Natural killer cell (primary cell): ENCODE data around the gene CIAO2B. TPM values are rescaled to one million over a fixed set of nuclear protein-coding genes. Genes with fewer than 3 reads are reported as not detected.
"Not testable (repeated sequence)": the region's sequence is repeated elsewhere in the genome, so short reads cannot be mapped to it uniquely, and the experiment has no call there.

Experiments
- ATAC-seq, 3 donors: fragments of 150-1000 bp in 2 of 3; fragments of 200-7000 bp in 1 of 3; cut with Tn5 transposase; 1 replicate in 1 of 3; 2 replicates in 2 of 3; pipeline ENCODE4 v1.10.0; 2021; ENCODE audit warnings: mild to moderate bottlenecking in 2 of 3, moderate library complexity in 2 of 3
- DNase-seq, 2 donors: peaks; one replicate each; pipeline versions ENCODE4 v3.0.0 to v3.0.0-alpha.2; 2013 to 2021; ENCODE audit warnings: mixed read lengths in 1 of 2
- H3K27ac ChIP-seq: one replicate; pipeline ENCODE4 v1.5.1; 2013; ENCODE audit warnings: mild to moderate bottlenecking, low read length
- H3K27me3 ChIP-seq: one replicate; pipeline ENCODE4 v1.6.1; 2013; ENCODE audit warnings: low read length; ENCODE audit not compliant: control insufficient read depth, insufficient read depth
- H3K36me3 ChIP-seq: one replicate; pipeline ENCODE4 v1.6.1; 2013; ENCODE audit warnings: low read length; ENCODE audit not compliant: control insufficient read depth, insufficient read depth
- H3K4me1 ChIP-seq: one replicate; pipeline ENCODE4 v1.6.1; 2013; ENCODE audit warnings: low read length; ENCODE audit not compliant: control insufficient read depth, insufficient read depth
- H3K4me3 ChIP-seq: one replicate; pipeline ENCODE4 v1.5.1; 2013; ENCODE audit warnings: low read length
- H3K9me3 ChIP-seq: one replicate; pipeline ENCODE4 v1.6.1; 2013; ENCODE audit warnings: low read length; ENCODE audit not compliant: control insufficient read depth, insufficient read depth
- H3K27ac Mint-ChIP-seq, 2 donors: one replicate each; pipeline ENCODE4 v1.8.0; 2022; ENCODE audit warnings: mild to moderate bottlenecking in 2 of 2, mixed read lengths in 2 of 2, moderate library complexity in 1 of 2
- H3K27me3 Mint-ChIP-seq, 2 donors: one replicate each; pipeline ENCODE4 v1.8.0; 2022; ENCODE audit warnings: low read depth in 2 of 2, mixed read lengths in 2 of 2
- H3K36me3 Mint-ChIP-seq: one replicate; pipeline ENCODE4 v1.8.0; 2022; ENCODE audit warnings: mixed read lengths
- H3K4me1 Mint-ChIP-seq, 2 donors: one replicate each; pipeline ENCODE4 v1.8.0; 2022; ENCODE audit warnings: mixed read lengths in 2 of 2
- H3K4me3 Mint-ChIP-seq: one replicate; pipeline ENCODE4 v1.8.0; 2022; ENCODE audit warnings: mild to moderate bottlenecking, moderate library complexity, mixed read lengths
- H3K9me3 Mint-ChIP-seq, 2 donors: one replicate each; pipeline ENCODE4 v1.8.0; 2022; ENCODE audit warnings: mixed read lengths in 2 of 2
- CTCF ChIP-seq: fragments of 200-600 bp; IDR thresholded peaks from one replicate; pipeline ENCODE4 v1.8.0; 2022; ENCODE audit warnings: antibody characterized with exemption
- WGBS: methylation state at CpG from one replicate; pipeline ENCODE4 v1.1.7; 2013; ENCODE audit warnings: missing lambda C conversion rate; ENCODE audit not compliant: insufficient coverage; 5-methylcytosine and 5-hydroxymethylcytosine counted together
- intact Hi-C: fragments of 100-400 bp; cut with micrococcal nuclease; formaldehyde crosslinking; loops from one replicate; pipeline ENCODE4 v1.14.2; 2022
- total RNA-seq, 4 donors: library from RNA; stranded (reverse); fragments of 120-200 nt in 1 of 4; gene quantifications; one replicate each; pipeline versions ENCODE4 v1.2.3 to v1.2.4, GENCODE V29; 2013 to 2022

The CIAO2B gene
- total RNA-seq, 3 donors from 2014 or later (not counting 1 experiment from before 2014, with no cell fraction given), result 57.2 to 62.8 (median 60.0) TPM

DNA sequence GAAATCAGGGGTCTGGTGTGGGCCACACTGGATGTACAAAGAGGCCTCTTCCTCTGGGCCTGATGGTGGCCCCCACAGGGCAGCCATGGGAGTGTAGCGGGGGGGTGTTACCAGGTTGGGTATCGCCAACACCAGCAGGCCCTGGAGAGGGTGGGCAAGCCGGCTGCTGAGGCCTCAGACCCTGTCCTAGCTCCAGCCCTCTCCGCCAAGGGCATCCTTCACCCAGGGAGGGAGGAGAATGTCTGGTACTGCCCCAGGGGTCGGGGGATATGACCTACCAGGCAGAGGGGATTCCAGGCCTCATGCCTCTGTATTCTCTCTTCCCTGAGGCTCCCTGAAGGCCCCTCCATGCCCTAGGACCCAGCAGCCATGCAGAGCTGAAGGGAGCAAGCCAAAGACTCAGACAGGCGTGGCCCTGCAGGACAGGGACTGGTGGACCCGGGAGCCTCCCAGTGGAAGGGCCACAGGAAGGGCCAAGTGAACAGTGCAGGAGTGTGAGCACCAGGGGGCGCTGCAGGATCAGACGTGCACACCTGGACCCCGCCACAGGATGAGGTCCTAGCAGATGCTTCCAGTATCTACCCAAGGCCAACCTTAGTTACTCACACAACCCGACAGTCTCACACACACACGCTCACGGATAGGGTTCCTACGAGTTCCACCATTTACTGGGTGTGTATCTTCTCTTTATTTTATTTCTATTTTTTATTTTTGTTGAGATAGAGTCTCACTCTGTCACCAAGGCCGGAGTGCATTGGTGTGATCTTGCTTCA is 43.3 kb upstream of the CIAO2B start:
- no peak overlapping the region for H3K27ac ChIP-seq
- no peak overlapping the region for H3K27ac Mint-ChIP-seq
- no peaks in the 10 kb centered on the region for H3K27me3 ChIP-seq
- H3K9me3 Mint-ChIP-seq, result no peaks in the 10 kb centered on the region
- peak; percentile 92 for TF ChIP-seq CTCF
- no peaks in the 10 kb centered on the region for H3K4me1 Mint-ChIP-seq
- no peaks in the 10 kb centered on the region for H3K36me3 ChIP-seq
- intact Hi-C loops, result loop anchor here (1.0 to 2.0 kb wide), 3 partner anchors 123 to 208 kb away; no protein-coding TSS in a partner anchor
- no peak overlapping the region for H3K4me3 Mint-ChIP-seq
- H3K4me3 ChIP-seq, result no peak overlapping the region
- ATAC-seq (peak; percentile 93 to 100 (median 99)), DNase-seq (peak; percentile 88 to 93)
- 33% methylated on average over 13 of the region's 15 CpGs for WGBS
- H3K4me1 ChIP-seq, result no peaks in the 10 kb centered on the region
- H3K9me3 ChIP-seq, result no peaks in the 10 kb centered on the region
- H3K27me3 Mint-ChIP-seq, result peaks cover 0 to 4% of the 10 kb centered on the region in 2 donors
- no peaks in the 10 kb centered on the region for H3K36me3 Mint-ChIP-seq

DNA sequence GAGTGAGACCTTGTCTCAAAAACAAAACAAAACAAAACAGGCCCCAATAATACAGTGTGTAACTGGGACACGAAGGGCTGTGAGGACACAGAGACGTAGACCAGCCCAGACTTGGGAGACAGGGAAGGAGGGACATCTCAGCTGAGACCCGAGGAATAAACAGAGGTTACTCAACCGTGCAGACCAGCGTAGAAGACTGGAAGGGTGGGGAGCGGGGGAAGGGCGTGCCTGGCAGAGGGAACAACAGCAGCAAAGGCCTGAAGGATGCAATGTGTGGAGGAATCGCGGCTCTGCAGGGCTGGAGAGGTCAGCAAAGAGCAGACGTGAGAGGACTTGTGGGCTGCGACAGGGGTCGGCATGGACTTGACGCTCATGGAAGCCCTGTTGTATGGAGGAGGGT is 42.5 kb upstream of the CIAO2B start:
- no peak for DNase-seq
- Histone ChIP-seq H3K27ac (no peak overlapping the region), H3K36me3 (no peaks in the 10 kb centered on the region), H3K4me3 (no peak overlapping the region), H3K9me3 (no peaks in the 10 kb centered on the region), H3K27me3 (no peaks in the 10 kb centered on the region), H3K4me1 (no peaks in the 10 kb centered on the region)
- no peaks in the 10 kb centered on the region for H3K4me1 Mint-ChIP-seq
- no peak for ATAC-seq
- no peak overlapping the region for H3K4me3 Mint-ChIP-seq
- WGBS, result 69% methylated on average over 13 of the region's 13 CpGs
- no peak overlapping the region for H3K27ac Mint-ChIP-seq
- H3K36me3 Mint-ChIP-seq, result no peaks in the 10 kb centered on the region
- H3K27me3 Mint-ChIP-seq, result no peaks in the 10 kb centered on the region
- H3K9me3 Mint-ChIP-seq, result no peaks in the 10 kb centered on the region
- intact Hi-C loops, result loop anchor here (1.0 to 2.0 kb wide), 3 partner anchors 124 to 209 kb away; no protein-coding TSS in a partner anchor
- TF ChIP-seq CTCF, result no peak

DNA sequence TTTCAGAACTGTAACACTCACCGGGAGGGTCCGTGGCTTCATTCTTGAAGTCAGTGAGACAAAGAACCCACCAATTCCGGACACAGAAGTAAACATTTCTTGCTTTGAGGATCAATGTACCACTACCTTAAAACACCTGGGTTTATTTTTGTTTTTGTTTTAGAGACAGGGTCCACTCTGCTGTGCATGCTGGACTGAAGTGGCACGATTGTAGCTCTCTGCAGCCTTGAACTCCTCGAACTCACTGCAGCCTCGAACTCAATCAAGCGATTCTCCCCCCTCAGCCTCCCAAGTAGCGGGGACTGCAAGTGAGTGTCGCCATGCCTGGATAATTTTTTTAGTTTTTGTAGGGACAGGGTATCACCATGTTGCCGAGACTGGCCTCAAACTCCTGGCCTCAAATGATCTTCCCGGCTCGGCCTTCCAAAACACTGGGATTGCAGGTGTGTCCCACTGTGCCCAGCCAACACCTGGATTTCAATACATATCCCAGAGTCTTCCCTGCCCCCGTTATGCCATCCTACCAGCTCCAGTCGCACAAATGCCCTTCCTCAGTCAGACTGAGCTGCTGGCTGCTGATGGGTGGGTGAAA is 41.2 kb upstream of the CIAO2B start:
- H3K27ac ChIP-seq, result no peak overlapping the region
- Mint-ChIP-seq H3K4me1 (no peaks in the 10 kb centered on the region), H3K36me3 (no peaks in the 10 kb centered on the region), H3K4me3 (peak overlapping the region; percentile 31), H3K9me3 (no peaks in the 10 kb centered on the region), H3K27me3 (no peaks in the 10 kb centered on the region), H3K27ac (no peak overlapping the region)
- no peaks in the 10 kb centered on the region for H3K9me3 ChIP-seq
- H3K4me1 ChIP-seq, result no peaks in the 10 kb centered on the region
- intact Hi-C loops, result no loop called here
- 73% methylated on average over 13 of the region's 14 CpGs for WGBS
- ATAC-seq (no peak), DNase-seq (no peak)
- H3K36me3 ChIP-seq, result no peaks in the 10 kb centered on the region
- no peak overlapping the region for H3K4me3 ChIP-seq
- no peaks in the 10 kb centered on the region for H3K27me3 ChIP-seq
- no peak for TF ChIP-seq CTCF

DNA sequence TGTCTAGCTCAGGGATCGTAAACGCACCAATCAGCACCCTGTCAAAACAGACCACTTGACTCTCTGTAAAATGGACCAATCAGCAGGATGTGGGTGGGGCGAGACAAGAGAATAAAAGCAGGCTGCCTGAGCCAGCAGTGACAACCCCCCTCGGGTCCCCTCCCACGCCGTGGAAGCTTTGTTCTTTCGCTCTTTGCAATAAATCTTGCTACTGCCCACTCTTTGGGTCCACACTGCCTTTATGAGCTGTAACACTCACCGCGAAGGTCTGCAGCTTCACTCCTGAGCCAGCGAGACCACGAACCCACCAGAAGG is 40.7 kb upstream of the CIAO2B start:
- H3K4me1 Mint-ChIP-seq, H3K27ac Mint-ChIP-seq, intact Hi-C loops, H3K36me3 Mint-ChIP-seq, H3K4me3 ChIP-seq, H3K27ac ChIP-seq, H3K27me3 Mint-ChIP-seq, H3K27me3 ChIP-seq, H3K9me3 ChIP-seq, ATAC-seq, H3K4me1 ChIP-seq, H3K36me3 ChIP-seq, H3K9me3 Mint-ChIP-seq: not testable (repeated sequence)
- peak overlapping the region; percentile 31 for H3K4me3 Mint-ChIP-seq
- 38% methylated on average over 11 of the region's 11 CpGs for WGBS
- peak in 1 of 2 donors; percentile 56 for DNase-seq

- H3K27me3 Mint-ChIP-seq, H3K36me3 Mint-ChIP-seq, H3K4me3 Mint-ChIP-seq, H3K27ac Mint-ChIP-seq, H3K4me1 ChIP-seq, H3K4me3 ChIP-seq, H3K9me3 ChIP-seq, H3K9me3 Mint-ChIP-seq, DNase-seq, H3K4me1 Mint-ChIP-seq, H3K36me3 ChIP-seq, intact Hi-C loops, H3K27ac ChIP-seq, ATAC-seq, H3K27me3 ChIP-seq: not testable (repeated sequence)
- 94% methylated on average over 32 of the region's 32 CpGs for WGBS
These were observed 40.1 kb upstream of the CIAO2B start for GRCh38 chr16:66974156-66974931.
